ENCODE data around the gene AXIN1.

The AXIN1 gene

GRCh38 chr16:305916-306626 is 46.5 kb downstream of the AXIN1 start:
- DNase-seq (ENCODE audit: low read depth in 2 of 2): no peak

GRCh38 chr16:303760-304505 is 48.6 kb downstream of the AXIN1 start:
- no peak for DNase-seq (ENCODE audit: low read depth in 2 of 2)

GRCh38 chr16:301950-302349 is 50.6 kb downstream of the AXIN1 start:
- DNase-seq (ENCODE audit: low read depth in 2 of 2): no peak

GRCh38 chr16:301235-301634 is 51.3 kb downstream of the AXIN1 start:
- no peak for DNase-seq (ENCODE audit: low read depth in 2 of 2)

- no peak for DNase-seq (ENCODE audit: low read depth in 2 of 2)
Observed at GRCh38 chr16:297832-298231, 54.7 kb downstream of the AXIN1 start.

GRCh38 chr16:296806-297510 is 55.6 kb downstream of the AXIN1 start:
- DNase-seq (ENCODE audit: low read depth in 2 of 2): no peak

GRCh38 chr16:296276-296675 is 56.2 kb downstream of the AXIN1 start:
- no peak for DNase-seq (ENCODE audit: low read depth in 2 of 2)

- DNase-seq (ENCODE audit: low read depth in 2 of 2): no peak
Observed at GRCh38 chr16:293043-293775, 59.3 kb downstream of the AXIN1 start.

- DNase-seq (ENCODE audit: low read depth in 2 of 2): no peak
Observed at GRCh38 chr16:291539-291938, 61.0 kb downstream of the AXIN1 start.

GRCh38 chr16:290681-291405 is 61.7 kb downstream of the AXIN1 start:
- DNase-seq (ENCODE audit: low read depth in 2 of 2): no peak

- no peak for DNase-seq (ENCODE audit: low read depth in 2 of 2)
Observed at GRCh38 chr16:290015-290680, 62.4 kb downstream of the AXIN1 start.

- DNase-seq (ENCODE audit: low read depth in 2 of 2): no peak
Observed at GRCh38 chr16:289395-289997, 63.0 kb downstream of the AXIN1 start.

GRCh38 chr16:287981-288920 is 64.3 kb downstream of the AXIN1 start:
- DNase-seq (ENCODE audit: low read depth in 2 of 2): no peak

GRCh38 chr16:287298-287811 is 65.2 kb downstream of the AXIN1 start:
- DNase-seq (ENCODE audit: low read depth in 2 of 2): no peak

- no peak for DNase-seq (ENCODE audit: low read depth in 2 of 2)
Observed at GRCh38 chr16:286491-287297, 65.8 kb downstream of the AXIN1 start.

- DNase-seq (ENCODE audit: low read depth in 2 of 2): no peak
Observed at GRCh38 chr16:285146-286055, 67.1 kb downstream of the AXIN1 start.
